ENCODE data around the gene TEKT4. TPM values are rescaled to one million over a fixed set of nuclear protein-coding genes. Genes with fewer than 3 reads are reported as not detected.
"Not testable (repeated sequence)": the region's sequence is repeated elsewhere in the genome, so short reads cannot be mapped to it uniquely, and the experiment has no call there.

Gene TEKT4
- total RNA-seq (2014; rRNA removed; shearing (Covaris generic)): not detected in 2 replicates

GRCh38 chr2:94871226-94872087 lies at the start of gene TEKT4:
TEKT4 (plus strand) TSS chr2:94871430; CDS start chr2:94871580, 150 bp downstream.
- DNase-seq (ENCODE audit: low spot score): no peak

GRCh38 chr2:94839224-94839623 lies 32.0 kb upstream of the TEKT4 start:
- DNase-seq (ENCODE audit: low spot score); in situ Hi-C loops (cut with HindIII; ENCODE audit: low sequenced_read_pairs): not testable (repeated sequence)

More at GRCh38 chr2:94871226-94872087, at the start of gene TEKT4:
- in situ Hi-C loops (cut with HindIII; ENCODE audit: low sequenced_read_pairs): no loop called here

GRCh38 chr2:94856856-94857255 lies 14.4 kb upstream of the TEKT4 start:
- DNase-seq (ENCODE audit: low spot score); in situ Hi-C loops (cut with HindIII; ENCODE audit: low sequenced_read_pairs): not testable (repeated sequence)

DNA sequence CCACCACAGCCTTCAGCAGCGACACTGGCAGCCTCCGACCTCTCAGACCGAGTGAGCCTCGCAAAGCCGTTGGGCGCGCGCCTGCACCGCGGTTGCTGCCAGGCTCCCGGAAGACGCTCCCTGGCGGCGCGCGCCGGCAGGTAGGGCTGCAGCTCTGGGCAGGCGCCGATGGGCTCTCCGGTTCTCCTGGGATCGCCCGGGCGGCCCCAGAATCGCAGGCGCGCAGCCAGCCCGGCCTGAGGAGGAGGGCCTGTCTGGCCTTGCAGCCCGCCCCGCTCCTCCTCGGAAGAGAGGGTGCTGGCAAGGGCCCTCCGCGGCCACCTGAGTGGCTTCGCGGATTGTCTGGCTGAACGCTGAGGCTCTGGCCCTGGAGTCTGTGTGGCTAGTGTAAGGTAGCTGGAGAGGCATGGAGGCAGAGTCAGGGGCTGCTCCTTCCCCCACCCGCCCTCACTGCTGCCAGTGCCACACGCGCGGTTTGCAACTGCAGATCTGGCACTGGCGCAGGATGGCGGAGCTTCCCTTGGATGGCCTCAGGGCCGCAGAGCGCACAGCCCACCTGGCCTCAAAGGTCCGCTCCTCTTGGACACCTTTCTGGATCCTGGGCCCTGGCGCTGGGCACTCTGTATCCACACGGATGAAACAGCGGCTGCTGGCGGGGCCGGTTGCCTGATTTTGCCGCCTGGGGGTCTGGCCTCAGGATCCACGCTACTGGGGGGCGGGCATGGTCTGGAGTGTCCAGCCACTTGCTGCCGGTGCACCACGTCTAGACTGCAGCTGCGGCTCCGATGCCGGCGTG lies 13.7 kb upstream of the TEKT4 start:
- in situ Hi-C loops (cut with HindIII; ENCODE audit: low sequenced_read_pairs); DNase-seq (ENCODE audit: low spot score): not testable (repeated sequence)

DNA sequence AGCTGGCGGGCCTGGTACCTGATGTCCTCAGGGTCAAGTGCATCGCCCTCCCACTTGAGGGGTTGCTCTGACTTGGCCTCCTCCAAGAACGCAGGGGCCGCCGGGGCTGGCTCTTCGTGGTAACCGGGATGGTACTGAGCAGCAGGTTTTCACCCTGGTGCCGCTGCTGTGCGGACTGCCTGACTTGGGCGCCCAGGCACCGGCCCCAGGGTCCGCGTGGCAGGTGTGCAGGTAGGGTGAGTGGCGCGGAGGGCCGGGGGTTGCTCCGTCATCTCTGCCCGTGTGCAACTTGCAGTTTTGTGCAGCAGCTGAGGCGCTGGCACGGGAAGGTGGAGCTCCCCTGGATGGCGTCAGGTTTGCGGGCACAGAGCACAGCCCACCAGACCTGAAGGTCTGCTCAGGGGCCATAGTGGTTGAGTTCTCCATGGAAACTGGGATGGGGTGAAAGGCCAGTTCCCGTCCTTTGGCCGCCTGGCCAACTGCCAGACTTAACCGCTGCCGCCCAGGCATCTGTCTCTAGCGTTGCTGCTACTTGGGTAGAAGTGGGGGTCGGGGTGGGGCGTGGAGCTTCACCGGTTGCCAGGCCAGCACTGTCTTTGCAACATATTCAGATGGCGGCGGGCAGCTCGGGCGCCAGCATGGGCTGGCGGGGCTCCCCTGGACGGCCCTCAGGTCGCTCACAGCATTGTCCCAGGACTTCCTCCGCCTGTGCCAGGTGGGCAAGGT lies 12.9 kb upstream of the TEKT4 start:
- DNase-seq (ENCODE audit: low spot score); in situ Hi-C loops (cut with HindIII; ENCODE audit: low sequenced_read_pairs): not testable (repeated sequence)

- in situ Hi-C loops (cut with HindIII; ENCODE audit: low sequenced_read_pairs): no loop called here
- no peak for DNase-seq (ENCODE audit: low spot score)
Measured at GRCh38 chr2:94861308-94862152, 9.7 kb upstream of the TEKT4 start.

- DNase-seq (ENCODE audit: low spot score); in situ Hi-C loops (cut with HindIII; ENCODE audit: low sequenced_read_pairs): not testable (repeated sequence)
Measured at GRCh38 chr2:94862903-94863302, 8.3 kb upstream of the TEKT4 start.

- in situ Hi-C loops (cut with HindIII; ENCODE audit: low sequenced_read_pairs): no loop called here
Measured at GRCh38 chr2:94869131-94869530, 2.1 kb upstream of the TEKT4 start.

DNA sequence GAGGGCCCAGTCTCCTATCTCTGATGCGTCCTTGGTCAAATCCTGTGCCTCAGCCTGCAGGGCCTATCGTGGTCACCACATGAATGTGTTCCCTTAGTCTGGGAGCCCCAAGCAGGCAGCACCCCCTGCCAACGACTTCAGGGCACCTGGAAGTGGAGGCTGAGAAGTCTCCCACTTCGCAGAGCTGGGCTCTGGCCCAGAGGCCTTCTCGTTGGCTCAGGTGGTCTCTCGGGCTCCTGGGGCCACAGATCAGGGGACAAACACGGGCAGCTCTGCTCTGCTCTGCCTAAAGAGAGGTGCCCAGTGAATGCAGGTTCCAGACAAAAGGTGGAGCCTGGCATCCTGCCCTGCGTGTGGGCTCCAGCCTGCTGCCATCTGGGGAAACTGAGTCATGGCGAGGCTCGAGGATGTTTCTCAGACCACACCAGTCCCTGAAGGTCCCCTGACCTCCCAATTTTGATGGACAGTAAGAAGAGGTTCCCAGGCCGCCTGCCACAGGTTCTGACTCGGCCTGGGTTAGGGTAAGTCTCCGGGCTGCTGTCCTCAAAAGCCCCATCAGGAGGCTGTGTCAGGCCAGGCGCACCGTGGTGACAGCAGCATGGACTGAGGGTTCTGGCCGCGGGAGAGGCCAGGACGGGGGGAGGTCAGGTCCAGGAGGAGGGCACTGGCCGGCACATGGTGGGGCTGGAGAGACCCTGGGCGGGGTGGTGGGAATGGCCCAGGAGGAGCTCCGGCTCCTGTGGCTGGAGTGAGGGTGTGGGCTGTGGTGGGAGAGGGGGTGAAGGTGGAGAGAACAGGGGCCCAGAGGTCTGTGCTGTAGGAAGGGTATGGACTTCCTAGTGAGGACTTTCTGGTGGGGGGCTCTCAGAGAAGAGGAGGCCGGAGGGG lies 1.4 kb upstream of the TEKT4 start:
- in situ Hi-C loops (cut with HindIII; ENCODE audit: low sequenced_read_pairs): no loop called here
- no peak for DNase-seq (ENCODE audit: low spot score)

More at GRCh38 chr2:94869131-94869530, 2.1 kb upstream of the TEKT4 start:
- DNase-seq (ENCODE audit: low spot score): no peak

- no peak for DNase-seq (ENCODE audit: low spot score)
- in situ Hi-C loops (cut with HindIII; ENCODE audit: low sequenced_read_pairs): no loop called here
Measured at GRCh38 chr2:94870440-94871225, 597 bp upstream of the TEKT4 start.

DNA sequence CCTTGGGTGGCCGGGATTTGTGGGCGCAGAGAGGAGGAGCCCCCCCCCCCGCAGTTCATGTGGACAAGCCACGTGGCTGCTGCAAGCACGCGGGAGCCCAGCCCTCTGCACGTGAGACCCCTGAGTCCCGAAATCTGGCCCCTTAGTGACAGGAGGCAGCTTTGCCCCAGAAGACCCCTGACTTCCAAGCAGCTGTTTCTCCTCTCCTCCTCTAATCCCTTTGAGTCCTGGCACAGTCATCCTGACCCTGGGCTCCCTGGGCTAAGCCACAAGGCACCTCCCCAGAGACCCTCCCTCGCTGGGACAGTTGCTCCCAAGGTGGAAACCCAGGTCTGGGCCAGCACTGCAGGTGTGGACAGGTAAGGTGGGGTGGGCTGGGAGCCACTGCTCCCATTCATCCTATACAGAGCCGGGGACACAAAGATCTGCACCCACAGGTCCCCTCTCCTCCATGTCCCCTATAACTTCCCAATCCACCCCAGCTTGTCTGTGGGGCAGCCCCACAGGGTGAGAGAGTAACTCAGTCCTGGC lies 923 bp downstream of the TEKT4 start:
- no peak for DNase-seq (ENCODE audit: low spot score)
- in situ Hi-C loops (cut with HindIII; ENCODE audit: low sequenced_read_pairs): no loop called here

DNA sequence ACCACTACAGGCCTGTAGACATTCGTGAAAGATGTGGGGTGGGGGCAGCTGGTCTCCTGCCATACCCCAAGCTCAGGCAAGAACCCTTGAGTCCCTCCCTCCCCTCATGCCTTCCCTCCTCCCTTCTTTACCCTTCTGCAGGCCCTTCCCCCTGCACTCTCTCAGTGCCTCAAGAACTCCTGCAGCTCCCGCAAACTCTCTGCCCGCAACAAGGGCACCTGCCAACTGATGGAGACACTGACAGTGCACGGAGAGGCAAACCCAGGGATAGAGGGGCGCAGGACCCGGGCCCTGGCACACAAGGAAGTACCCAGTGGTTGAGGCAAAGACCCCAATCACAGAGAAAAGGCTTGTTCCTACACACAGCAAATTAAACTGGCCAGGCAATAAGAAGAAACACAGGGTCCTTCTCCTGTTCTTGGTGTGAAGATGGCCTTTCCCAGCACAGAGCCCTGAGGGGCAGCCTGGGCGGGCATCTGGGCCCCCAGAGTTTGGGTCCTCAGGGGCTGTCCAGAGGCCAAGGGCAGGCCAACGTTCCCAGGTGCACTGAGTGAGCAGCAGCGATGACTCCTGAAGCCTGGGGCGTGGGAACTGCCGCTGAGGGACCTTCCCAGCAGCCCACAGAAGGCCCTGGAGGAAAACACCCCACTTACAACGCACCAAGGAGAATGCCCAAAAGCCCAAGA lies 1.6 kb downstream of the TEKT4 start:
- no peak for DNase-seq (ENCODE audit: low spot score)
- in situ Hi-C loops (cut with HindIII; ENCODE audit: low sequenced_read_pairs): no loop called here

- in situ Hi-C loops (cut with HindIII; ENCODE audit: low sequenced_read_pairs): no loop called here
- no peak for DNase-seq (ENCODE audit: low spot score)
Measured at GRCh38 chr2:94873362-94874276, 2.4 kb downstream of the TEKT4 start.

DNA sequence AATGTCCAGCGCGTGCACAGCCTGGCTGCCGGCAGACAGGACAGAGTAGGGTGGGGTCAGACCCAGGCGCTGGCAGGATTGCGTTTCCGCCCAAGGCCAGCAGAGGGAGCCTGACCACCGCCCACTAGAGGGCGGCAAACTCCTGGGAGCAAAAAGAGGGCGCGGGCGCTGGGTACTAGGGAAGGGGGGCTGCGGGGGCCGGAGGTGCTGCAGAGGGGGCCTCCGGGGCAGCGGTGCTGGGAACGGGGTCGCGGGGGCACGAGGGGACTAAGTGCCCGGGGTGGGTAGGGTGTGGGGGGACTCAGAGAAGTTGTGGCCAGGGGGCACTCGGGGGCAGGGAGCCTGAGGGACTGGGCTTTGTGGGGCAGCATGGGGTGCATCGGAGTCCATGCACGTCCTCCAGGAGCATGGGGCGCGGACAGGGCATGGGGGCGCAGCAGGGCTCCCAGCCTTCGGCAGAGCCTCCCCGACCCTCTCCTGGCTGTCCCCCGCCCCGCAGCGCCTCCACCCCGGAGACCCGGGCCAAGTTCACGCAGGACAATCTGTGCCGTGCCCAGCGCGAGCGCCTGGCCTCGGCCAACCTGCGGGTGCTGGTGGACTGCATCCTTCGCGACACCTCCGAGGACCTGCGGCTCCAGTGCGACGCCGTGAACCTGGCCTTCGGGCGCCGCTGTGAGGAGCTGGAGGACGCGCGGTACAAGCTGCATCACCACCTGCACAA lies 3.2 kb downstream of the TEKT4 start:
- DNase-seq (ENCODE audit: low spot score): peak; percentile 1
- in situ Hi-C loops (cut with HindIII; ENCODE audit: low sequenced_read_pairs): no loop called here
